ENCODE measurements around the gene LRMDA.

The LRMDA gene

DNA sequence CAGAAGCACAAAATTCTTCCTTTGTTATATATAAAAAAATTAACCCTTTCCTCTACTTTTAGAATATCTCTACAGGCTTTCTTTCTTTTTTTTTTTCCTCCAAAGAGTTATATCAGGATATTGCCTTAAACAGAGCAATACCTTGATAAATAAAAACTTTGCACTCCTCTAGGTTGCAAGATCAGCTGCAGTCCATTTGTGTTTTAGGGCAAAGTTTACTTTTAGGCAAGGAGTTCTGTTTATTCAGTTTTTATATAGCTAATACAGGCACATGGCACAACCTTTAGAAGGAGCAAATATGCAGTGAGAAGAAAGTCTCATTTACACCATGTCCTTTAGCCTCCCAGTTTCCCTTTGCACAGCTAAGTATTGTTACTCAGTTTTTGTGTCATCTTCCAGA, 10.3 kb downstream of the LRMDA start:
- H3K27me3 ChIP-seq (ENCODE audit: insufficient read depth, low read depth) = no peaks in the 10 kb centered on the region
- H2AFZ ChIP-seq (ENCODE audit: low read depth) = no peak overlapping the region
- no peak overlapping the region for H3K9ac ChIP-seq
- H3K4me2 ChIP-seq = no peak overlapping the region
- no peaks in the 10 kb centered on the region for H3K79me2 ChIP-seq (ENCODE audit: insufficient read depth, low read depth)
- H3K4me1 ChIP-seq (ENCODE audit: low read depth, poor library complexity, severe bottlenecking) = no peaks in the 10 kb centered on the region
- no peaks in the 10 kb centered on the region for H3K36me3 ChIP-seq (ENCODE audit: insufficient read depth)
- no peaks in the 10 kb centered on the region for H4K20me1 ChIP-seq (ENCODE audit: insufficient read depth)
- no peak overlapping the region for H3K4me3 ChIP-seq (IDR thresholded peaks at IDR 0.05; ENCODE audit: insufficient read depth, low read depth, low read length)
- no peak overlapping the region for H3K27ac ChIP-seq
- TF ChIP-seq, protein P1, sequence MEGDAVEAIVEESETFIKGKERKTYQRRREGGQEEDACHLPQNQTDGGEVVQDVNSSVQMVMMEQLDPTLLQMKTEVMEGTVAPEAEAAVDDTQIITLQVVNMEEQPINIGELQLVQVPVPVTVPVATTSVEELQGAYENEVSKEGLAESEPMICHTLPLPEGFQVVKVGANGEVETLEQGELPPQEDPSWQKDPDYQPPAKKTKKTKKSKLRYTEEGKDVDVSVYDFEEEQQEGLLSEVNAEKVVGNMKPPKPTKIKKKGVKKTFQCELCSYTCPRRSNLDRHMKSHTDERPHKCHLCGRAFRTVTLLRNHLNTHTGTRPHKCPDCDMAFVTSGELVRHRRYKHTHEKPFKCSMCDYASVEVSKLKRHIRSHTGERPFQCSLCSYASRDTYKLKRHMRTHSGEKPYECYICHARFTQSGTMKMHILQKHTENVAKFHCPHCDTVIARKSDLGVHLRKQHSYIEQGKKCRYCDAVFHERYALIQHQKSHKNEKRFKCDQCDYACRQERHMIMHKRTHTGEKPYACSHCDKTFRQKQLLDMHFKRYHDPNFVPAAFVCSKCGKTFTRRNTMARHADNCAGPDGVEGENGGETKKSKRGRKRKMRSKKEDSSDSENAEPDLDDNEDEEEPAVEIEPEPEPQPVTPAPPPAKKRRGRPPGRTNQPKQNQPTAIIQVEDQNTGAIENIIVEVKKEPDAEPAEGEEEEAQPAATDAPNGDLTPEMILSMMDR (conservative IDR thresholded peaks at IDR 0.05; ENCODE audit: low read depth, low read length) = no peak

DNA sequence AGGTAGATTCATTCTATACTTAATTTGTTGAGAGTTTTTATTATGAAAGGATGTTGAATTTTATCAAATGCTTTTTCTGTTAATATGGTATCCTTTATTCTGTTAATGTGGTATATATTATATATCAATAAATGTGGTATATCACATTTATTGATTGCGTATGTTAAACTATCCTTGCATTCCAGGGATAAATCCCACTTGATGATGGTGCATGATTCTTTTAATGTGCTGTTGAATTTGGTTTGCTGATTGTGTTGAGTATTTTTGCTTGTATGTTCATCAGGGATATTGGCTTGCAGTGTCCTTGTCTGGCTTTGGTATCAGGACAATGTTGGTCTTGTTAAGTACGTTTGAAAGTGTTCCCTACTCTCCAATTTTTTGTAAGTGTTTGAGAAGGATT, 11.9 kb downstream of the LRMDA start:
- Histone ChIP-seq H3K27me3 (ENCODE audit: insufficient read depth, low read depth) (no peaks in the 10 kb centered on the region), H3K9ac (no peak overlapping the region), H4K20me1 (ENCODE audit: insufficient read depth) (no peaks in the 10 kb centered on the region), H3K36me3 (ENCODE audit: insufficient read depth) (no peaks in the 10 kb centered on the region), H3K27ac (no peak overlapping the region), H3K4me3 (IDR thresholded peaks at IDR 0.05; ENCODE audit: insufficient read depth, low read depth, low read length) (no peak overlapping the region), H3K4me1 (ENCODE audit: low read depth, poor library complexity, severe bottlenecking) (no peaks in the 10 kb centered on the region), H3K4me2 (no peak overlapping the region), H2AFZ (ENCODE audit: low read depth) (no peak overlapping the region), H3K79me2 (ENCODE audit: insufficient read depth, low read depth) (no peaks in the 10 kb centered on the region)
- TF ChIP-seq, protein P1 (conservative IDR thresholded peaks at IDR 0.05; ENCODE audit: low read depth, low read length) = no peak

DNA sequence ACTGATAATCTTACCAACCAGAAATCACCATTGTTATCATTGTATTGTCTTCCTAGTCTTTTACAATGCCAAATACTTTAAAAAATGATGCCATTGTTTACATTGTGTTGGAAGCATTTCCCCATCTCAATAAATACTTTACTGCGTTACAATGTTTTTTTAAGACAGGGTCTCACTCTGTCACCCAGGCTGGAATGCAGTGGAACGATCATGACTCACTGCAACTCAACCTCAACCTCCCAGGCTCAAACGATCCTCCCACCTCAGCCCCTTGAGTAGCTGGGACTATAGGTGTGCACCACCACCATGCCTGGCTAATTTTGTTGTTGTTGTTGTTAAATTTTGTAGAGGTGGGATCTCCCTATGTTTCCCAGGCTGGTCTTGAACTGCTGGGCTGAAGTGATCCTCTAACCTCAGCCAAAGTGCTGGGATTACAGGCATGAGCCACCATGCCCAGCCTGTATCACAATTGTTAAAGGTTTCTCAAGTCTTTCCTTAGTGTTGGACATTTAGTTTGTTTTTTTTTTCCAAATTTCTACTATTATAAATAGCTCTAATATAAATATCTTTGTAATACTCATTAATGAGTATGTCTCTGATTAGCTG, 13.5 kb downstream of the LRMDA start:
- Histone ChIP-seq H4K20me1 (ENCODE audit: insufficient read depth) (no peaks in the 10 kb centered on the region), H3K27ac (no peak overlapping the region), H3K4me2 (no peak overlapping the region), H3K27me3 (ENCODE audit: insufficient read depth, low read depth) (no peaks in the 10 kb centered on the region), H2AFZ (ENCODE audit: low read depth) (no peak overlapping the region), H3K36me3 (ENCODE audit: insufficient read depth) (no peaks in the 10 kb centered on the region), H3K9ac (no peak overlapping the region), H3K4me3 (IDR thresholded peaks at IDR 0.05; ENCODE audit: insufficient read depth, low read depth, low read length) (no peak overlapping the region), H3K79me2 (ENCODE audit: insufficient read depth, low read depth) (no peaks in the 10 kb centered on the region), H3K4me1 (ENCODE audit: low read depth, poor library complexity, severe bottlenecking) (no peaks in the 10 kb centered on the region)
- TF ChIP-seq, protein P1 (conservative IDR thresholded peaks at IDR 0.05; ENCODE audit: low read depth, low read length) = no peak

DNA sequence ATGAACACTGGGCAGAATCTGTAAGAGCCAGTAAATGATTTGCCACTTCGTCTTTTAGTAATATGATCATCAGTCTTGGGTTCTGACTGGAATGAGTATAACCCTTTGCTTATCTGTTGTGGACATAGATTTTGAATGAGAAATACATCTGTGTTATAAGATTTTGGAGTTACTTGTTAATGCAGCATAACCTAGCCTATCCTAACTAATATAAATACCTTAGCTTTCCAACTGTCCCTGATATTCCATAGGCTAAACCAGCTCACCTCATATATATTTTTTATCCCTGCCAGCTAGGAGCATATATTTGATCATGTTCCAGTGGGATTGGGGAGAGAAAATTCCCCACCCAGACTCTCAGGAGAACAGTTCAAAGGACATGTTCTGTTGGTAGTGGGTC, 15.1 kb downstream of the LRMDA start:
- Histone ChIP-seq H3K4me1 (ENCODE audit: low read depth, poor library complexity, severe bottlenecking) (no peaks in the 10 kb centered on the region), H3K4me3 (IDR thresholded peaks at IDR 0.05; ENCODE audit: insufficient read depth, low read depth, low read length) (no peak overlapping the region), H3K27ac (no peak overlapping the region), H3K79me2 (ENCODE audit: insufficient read depth, low read depth) (no peaks in the 10 kb centered on the region), H3K9ac (no peak overlapping the region), H4K20me1 (ENCODE audit: insufficient read depth) (no peaks in the 10 kb centered on the region), H3K4me2 (no peak overlapping the region), H2AFZ (ENCODE audit: low read depth) (no peak overlapping the region), H3K36me3 (ENCODE audit: insufficient read depth) (no peaks in the 10 kb centered on the region), H3K27me3 (ENCODE audit: insufficient read depth, low read depth) (no peaks in the 10 kb centered on the region)
- TF ChIP-seq, protein P1 (conservative IDR thresholded peaks at IDR 0.05; ENCODE audit: low read depth, low read length) = no peak
